ENCODE results near the gene BNC2. TPM values are rescaled to one million over a fixed set of nuclear protein-coding genes. Genes with fewer than 3 reads are reported as not detected.

The BNC2 gene
- total RNA-seq, 2 donors from 2014 or later: 2.1 to 20.0 TPM

- no peaks in the 10 kb centered on the region for H3K36me3 ChIP-seq
- H3K4me1 ChIP-seq: no peaks in the 10 kb centered on the region
- H3K4me3 ChIP-seq: no peak overlapping the region
- intact Hi-C loops (cut with DNase I): no loop called here
- no peaks in the 10 kb centered on the region for H3K27me3 ChIP-seq
- H3K9me3 ChIP-seq: no peaks in the 10 kb centered on the region
- H3K27ac ChIP-seq: no peak overlapping the region
- no peak for DNase-seq
- H3K9ac ChIP-seq (ENCODE audit: low read depth in 2 of 2, low read length in 2 of 2): no peak overlapping the region
- TF ChIP-seq CTCF (IDR thresholded peaks at IDR 0.05): no peak
These were observed 255.0 kb downstream of the BNC2 start for GRCh38 chr9:16615451-16615850.

GRCh38 chr9:16613605-16614004 is 256.9 kb downstream of the BNC2 start:
- Histone ChIP-seq H3K27me3 (no peaks in the 10 kb centered on the region), H3K36me3 (no peaks in the 10 kb centered on the region), H3K4me3 (no peak overlapping the region), H3K9ac (ENCODE audit: low read depth in 2 of 2, low read length in 2 of 2) (no peak overlapping the region), H3K9me3 (no peaks in the 10 kb centered on the region), H3K4me1 (no peaks in the 10 kb centered on the region), H3K27ac (no peak overlapping the region)
- no peak for TF ChIP-seq CTCF (IDR thresholded peaks at IDR 0.05)
- no peak for DNase-seq
- intact Hi-C loops (cut with DNase I): no loop called here

- no peaks in the 10 kb centered on the region for H3K4me1 ChIP-seq
- no peak for TF ChIP-seq CTCF (IDR thresholded peaks at IDR 0.05)
These were observed 257.4 kb downstream of the BNC2 start for GRCh38 chr9:16613051-16613450.

GRCh38 chr9:16612627-16613026 is 257.8 kb downstream of the BNC2 start:
- H3K4me1 ChIP-seq: no peaks in the 10 kb centered on the region
- no peak overlapping the region for H3K27ac ChIP-seq
- H3K9ac ChIP-seq (ENCODE audit: low read depth in 2 of 2, low read length in 2 of 2): no peak overlapping the region
- intact Hi-C loops (cut with DNase I): no loop called here
- TF ChIP-seq CTCF (IDR thresholded peaks at IDR 0.05): no peak
- no peaks in the 10 kb centered on the region for H3K9me3 ChIP-seq
- DNase-seq: no peak
- H3K27me3 ChIP-seq: no peaks in the 10 kb centered on the region
- H3K36me3 ChIP-seq: no peaks in the 10 kb centered on the region
- H3K4me3 ChIP-seq: no peak overlapping the region

More at GRCh38 chr9:16613051-16613450, 257.4 kb downstream of the BNC2 start:
- intact Hi-C loops (cut with DNase I): no loop called here
- no peak overlapping the region for H3K4me3 ChIP-seq
- DNase-seq: no peak
- H3K9ac ChIP-seq (ENCODE audit: low read depth in 2 of 2, low read length in 2 of 2): no peak overlapping the region
- H3K36me3 ChIP-seq: no peaks in the 10 kb centered on the region
- no peaks in the 10 kb centered on the region for H3K9me3 ChIP-seq
- H3K27me3 ChIP-seq: no peaks in the 10 kb centered on the region
- no peak overlapping the region for H3K27ac ChIP-seq

- no peak for DNase-seq
- Histone ChIP-seq H3K4me3 (no peak overlapping the region), H3K27ac (no peak overlapping the region), H3K27me3 (no peaks in the 10 kb centered on the region), H3K9ac (ENCODE audit: low read depth in 2 of 2, low read length in 2 of 2) (no peak overlapping the region), H3K4me1 (no peaks in the 10 kb centered on the region), H3K36me3 (no peaks in the 10 kb centered on the region), H3K9me3 (no peaks in the 10 kb centered on the region)
- intact Hi-C loops (cut with DNase I): no loop called here
- no peak for TF ChIP-seq CTCF (IDR thresholded peaks at IDR 0.05)
These were observed 258.5 kb downstream of the BNC2 start for GRCh38 chr9:16611983-16612382.

- DNase-seq: no peak
- H3K27me3 ChIP-seq: no peaks in the 10 kb centered on the region
- no peaks in the 10 kb centered on the region for H3K4me1 ChIP-seq
- no peak overlapping the region for H3K4me3 ChIP-seq
- H3K9ac ChIP-seq (ENCODE audit: low read depth in 2 of 2, low read length in 2 of 2): no peak overlapping the region
- no peak for TF ChIP-seq CTCF (IDR thresholded peaks at IDR 0.05)
- no peak overlapping the region for H3K27ac ChIP-seq
- H3K36me3 ChIP-seq: no peaks in the 10 kb centered on the region
- H3K9me3 ChIP-seq: no peaks in the 10 kb centered on the region
- intact Hi-C loops (cut with DNase I): no loop called here
These were observed 259.5 kb downstream of the BNC2 start for GRCh38 chr9:16611001-16611400.

Data from colonic mucosa (tissue), 4 donors.